Kasumi-1 (cell line): ENCODE measurements around the gene MARCHF9.
"Not testable (repeated sequence)": the region's sequence is repeated elsewhere in the genome, so short reads cannot be mapped to it uniquely, and the experiment has no call there.

Source experiments
- DNase-seq, 2 experiments: peaks; one replicate each; lab custom pipeline; 2025; lab: John Stamatoyannopoulos, UW

Gene MARCHF9

DNA sequence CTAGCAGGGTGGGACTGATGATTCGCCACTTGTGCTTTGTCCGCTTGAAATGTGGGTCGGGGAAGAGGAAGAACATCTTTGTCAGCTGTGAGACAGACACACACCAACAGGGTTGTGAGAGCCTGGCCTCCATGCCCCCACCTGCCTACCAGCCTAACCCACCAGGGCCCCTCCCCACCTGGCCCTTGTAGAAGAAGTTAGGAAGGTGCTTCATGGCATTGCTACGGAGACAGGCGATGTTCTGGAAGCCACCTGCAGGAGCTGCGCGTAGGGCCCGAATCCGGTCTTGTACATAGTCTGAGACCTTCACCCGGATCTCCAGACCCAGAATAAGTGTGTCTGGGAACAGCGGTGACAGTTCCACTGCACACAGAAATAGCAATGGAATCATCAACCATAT is 14.7 kb downstream of the MARCHF9 start:
- no peak for DNase-seq

DNA sequence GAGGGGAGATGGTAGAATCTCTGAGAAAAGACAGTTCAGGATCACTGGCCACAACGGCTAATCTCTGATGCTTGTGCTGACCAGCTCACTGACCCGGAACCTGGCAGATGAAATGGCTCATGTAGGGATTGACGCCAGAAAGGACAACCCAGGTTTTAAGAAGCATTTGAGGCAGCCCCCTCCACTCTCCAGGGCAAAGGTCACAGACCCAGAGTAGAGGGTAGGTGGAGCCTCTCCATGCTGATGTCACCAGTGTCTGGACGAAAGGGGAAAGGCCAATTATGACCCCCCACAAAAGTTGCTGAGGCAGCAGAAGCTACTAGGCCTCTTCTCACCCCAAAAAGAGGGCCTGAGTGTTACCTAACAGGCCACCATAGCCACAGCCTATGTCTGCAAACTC is 15.8 kb downstream of the MARCHF9 start:
- DNase-seq, result no peak

DNA sequence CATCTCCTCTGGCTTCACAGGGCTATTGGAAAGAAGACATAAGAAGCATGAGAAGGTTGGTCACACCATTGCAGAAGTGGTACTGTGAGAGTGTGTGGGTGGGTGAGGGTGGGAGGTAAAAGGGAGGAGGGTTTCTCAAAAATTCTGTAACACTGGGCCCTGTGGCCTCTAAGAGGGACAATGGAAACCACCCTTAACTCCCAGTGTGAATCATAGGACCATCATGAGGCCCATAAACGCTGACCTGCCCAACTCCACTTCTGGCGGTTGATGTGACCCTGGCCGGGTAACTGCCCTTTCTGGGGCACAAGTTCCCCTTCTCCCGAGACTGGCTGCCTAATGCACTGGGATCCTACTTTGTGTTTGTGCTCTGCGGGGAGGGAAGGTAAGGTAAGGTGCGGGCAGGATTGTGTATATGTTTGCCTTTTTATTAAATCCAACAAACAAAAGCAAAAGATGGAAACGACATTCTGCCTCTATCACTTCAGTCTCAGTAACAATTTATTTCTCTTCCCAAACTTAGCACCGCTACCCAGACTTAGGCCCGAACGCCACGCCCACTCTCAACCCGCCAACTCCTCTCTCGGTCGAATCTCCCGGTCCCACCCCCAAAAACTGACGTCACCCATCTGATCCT is 16.5 kb downstream of the MARCHF9 start:
- DNase-seq, result peak; percentile 95 to 96

DNA sequence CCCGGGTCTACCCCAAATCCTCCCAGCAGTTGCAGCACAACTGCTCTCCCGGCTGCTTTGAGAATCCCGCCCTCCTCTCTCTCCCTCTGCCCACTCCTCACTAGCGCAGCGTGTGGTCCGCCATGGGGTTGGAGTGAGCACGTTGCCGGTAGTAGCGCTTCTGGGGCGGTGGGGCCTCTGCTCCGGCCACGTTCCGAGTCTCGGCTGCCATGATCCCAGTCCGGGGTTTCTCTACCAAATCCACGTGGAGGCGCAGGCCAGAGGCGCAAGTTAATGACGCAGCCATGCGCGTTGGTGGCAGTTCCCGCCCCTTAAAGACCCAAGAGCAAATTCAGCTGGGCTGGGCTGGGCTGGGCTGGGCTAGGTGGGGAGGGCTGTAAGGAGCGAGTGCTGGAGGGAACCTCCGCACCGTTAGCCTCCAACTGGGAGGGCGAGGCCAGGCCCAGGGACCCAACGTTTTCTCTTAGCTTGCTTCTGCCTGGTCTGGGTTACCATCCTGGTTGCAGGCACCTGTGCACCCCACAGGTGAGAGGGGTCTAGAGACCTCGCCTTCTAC is 17.0 kb downstream of the MARCHF9 start, which contains the start of gene METTL1:
Gene METTL1, minus strand, starts transcription at position 233 of the 556 bp plus-strand sequence. Its CDS starts 22 bp downstream, at position 211.
- peak; percentile 92 to 93 for DNase-seq

DNA sequence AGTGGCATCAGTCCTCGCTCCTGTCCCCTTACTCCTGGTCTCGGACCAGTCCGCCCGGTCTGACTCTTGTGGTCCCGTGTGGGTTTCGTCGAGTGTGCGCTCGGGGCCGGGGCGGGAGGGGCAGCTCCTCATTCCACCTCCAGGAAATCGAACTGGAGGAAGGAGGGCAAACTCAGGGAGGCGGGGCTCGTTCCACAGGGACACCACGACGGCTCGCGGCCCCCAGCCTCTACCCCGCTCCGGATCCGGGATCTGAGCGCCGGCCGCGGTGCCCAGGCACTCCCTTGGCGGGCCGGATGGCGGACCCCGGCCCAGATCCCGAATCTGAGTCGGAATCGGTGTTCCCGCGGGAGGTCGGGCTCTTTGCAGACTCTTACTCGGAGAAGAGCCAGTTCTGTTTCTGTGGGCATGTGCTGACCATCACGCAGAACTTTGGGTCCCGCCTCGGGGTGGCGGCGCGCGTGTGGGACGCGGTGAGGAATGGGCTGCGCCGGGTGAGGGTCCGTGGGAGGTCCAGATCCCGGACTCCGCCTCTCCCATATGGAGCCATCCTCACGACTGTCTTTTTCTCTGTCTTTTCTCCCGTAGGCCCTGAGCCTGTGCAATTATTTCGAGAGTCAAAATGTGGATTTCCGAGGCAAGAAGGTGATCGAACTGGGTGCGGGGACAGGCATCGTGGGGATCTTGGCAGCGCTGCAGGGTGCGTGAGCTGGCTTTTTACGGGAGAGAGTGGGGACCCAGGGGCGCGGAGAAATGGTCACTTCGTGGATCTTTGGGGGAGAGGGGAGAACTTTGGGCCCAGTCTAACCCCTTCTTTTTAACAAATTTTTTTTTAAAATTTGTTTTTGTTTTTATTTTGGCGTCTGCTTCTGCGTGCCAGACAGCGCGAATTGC is 17.8 kb downstream of the MARCHF9 start, which contains the start of gene EEF1AKMT3:
Gene EEF1AKMT3, plus strand, starts transcription at position 186 of the 894 bp plus-strand sequence. Its CDS starts 111 bp downstream, at position 297.
- peak; percentile 51 to 54 for DNase-seq

DNA sequence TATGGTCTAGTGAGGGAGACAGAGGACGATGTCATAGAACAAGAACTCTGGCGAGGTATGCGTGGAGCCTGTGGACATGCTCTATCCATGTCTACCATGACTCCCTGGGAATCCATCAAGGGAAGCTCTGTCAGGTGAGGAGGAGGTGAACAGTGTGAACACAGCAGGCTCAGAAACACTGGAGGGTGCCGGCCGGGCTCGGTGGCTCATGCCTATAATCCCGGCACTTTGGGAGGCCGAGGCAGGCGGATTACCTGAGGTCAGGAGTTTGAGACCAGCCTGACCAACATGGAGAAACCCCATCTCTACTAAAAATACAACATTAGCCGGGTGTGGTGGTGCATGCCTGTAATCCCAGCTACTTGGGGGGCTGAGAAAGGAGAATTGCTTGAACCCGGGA is 19.7 kb downstream of the MARCHF9 start:
- not testable (repeated sequence) for DNase-seq

DNA sequence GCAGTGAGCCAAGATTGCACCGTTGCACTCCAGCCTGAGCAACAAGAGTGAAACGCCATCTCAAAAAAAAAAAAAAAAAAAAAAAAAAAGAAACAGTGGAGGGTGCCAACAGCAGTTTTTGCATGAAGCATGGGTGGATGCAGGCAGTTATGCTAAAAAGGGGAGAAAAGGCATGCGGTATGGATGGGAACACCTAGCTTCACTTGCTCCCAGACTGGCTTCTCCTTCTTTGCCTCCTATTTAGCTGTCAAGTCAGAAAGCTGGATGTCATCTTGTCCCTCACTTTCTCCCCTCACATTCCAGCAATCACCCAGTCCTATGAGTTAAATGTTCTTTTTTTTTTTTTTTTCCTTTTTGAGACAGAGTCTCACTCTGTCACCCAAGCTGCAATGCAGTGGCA is 20.1 kb downstream of the MARCHF9 start:
- DNase-seq, result no peak

DNA sequence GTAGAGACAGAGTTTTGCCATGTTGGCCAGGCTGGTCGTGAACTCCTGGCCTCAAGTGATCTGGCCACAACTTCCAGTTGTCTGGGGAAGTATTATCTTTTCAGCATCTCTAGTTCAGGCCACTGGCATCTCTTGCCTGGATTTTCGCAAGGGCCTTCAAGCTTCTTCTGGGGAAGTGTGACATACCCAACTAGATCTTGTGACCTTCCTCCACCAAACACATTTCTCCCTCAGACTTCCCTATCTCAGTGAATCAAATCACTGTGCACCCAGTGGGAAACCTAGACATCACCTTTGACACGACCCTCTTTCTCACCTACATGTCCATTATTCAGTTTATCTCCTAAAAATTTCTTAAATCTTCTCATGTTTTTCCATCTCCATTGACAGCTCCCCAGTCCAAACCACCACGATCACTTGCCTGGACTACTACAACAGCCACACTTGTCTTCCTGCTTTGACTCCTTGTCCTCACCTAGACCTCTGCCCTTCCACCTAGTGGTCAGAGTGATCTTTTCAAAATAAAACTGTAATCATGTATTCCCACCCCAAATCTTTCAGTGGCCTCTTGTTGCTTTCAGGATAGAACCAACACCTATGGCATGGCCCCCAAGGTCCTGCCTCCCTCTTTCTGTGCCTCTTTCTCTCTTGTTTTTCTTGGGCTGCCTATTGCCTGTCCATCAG is 20.8 kb downstream of the MARCHF9 start:
- peak in 1 of 2 experiments; percentile 10 for DNase-seq

DNA sequence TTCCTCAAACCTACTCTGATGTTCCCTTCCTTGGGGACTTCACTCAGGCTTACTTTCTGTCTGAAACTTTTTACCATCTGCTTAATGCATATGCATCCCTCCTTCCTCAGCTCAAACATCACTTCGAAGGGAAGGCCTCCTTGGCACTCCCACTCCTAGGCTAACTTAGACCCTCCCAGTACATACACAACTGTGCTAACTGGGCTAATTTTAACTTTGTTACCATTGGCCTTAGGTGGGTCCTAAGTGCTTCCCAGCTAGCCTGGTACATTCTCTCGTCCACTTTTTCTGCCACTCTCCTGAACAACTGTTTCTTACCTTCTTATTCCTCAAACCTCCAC is 21.3 kb downstream of the MARCHF9 start:
- DNase-seq, result no peak

DNA sequence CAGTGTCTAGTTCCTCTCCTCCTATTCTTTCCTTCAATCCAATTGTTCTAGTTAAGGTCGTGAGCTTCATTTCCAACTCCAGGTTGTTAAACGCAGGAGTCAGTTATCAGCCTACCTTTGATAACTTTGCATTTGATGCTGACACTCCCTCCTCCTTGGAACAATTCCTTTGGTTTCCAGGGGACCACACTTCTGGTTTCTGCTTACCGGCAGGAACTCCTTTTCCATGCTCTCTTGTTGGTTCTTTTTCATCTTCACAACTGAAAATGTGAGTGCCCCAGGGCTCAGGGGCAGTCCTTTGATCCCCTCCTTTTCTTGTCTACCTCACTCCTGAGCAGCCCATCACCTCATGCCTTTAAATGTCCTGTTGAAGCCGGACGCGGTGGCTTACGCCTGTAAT is 22.5 kb downstream of the MARCHF9 start:
- no peak for DNase-seq

DNA sequence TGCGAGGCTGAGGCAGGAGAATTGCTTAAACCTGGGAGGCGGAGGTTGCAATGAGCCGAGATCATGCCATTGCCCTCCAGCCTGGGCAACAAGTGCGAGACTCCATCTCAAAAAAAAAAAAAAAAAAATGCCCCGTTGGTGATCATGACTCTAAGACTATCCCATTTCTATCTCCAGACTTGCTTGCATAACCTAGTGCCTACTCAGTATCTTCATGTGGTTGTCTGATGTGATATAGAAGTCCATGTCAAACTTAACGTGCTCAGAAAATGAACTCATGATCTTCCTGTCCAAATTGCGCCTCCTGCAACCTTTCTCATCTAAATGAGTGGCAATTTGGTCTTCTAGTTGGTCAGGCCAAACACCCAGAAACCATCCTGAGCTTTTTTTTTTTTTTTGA is 23.0 kb downstream of the MARCHF9 start:
- no peak for DNase-seq

DNA sequence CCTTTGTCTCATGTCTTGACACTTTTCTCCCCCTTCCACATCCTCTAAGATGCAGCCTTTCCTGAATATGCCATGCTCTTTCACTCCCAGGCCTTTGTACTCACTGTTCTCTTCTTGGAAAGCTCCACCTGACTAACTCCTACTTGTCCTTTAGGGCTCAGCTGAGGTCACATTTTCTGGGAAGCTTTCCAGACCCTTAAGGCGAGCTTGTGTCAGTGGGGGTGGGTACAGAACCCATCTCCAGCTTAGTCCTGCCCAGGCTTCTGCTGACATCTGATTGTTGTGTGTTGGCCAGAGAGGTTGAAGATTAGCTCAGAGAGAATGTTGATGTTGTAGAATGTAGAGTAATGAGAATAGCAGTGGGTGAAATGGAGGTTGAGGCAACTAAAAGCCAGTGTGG is 24.8 kb downstream of the MARCHF9 start:
- no peak for DNase-seq

DNA sequence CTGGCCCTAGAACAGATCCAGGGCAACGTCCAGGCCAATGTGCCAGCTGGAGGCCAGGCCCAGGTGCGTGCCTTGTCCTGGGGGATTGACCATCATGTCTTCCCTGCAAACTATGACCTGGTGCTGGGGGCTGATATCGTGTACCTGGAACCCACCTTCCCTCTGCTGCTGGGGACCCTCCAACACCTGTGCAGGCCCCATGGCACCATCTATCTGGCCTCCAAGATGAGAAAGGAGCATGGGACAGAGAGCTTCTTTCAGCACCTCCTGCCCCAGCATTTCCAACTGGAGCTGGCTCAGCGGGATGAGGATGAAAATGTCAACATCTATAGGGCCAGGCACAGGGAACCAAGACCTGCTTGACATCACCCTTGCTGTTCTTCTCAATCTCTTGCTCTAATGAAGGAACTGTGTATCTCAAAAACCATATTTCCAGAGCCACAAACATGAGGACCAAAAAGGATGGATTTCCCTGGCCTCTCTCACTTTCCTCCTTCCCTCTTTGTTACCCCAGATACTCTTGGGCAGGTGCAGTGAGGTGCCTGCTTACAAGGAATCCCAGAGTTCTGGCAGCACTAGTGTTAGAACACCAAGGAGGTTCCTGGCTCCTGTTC is 25.5 kb downstream of the MARCHF9 start:
- no peak for DNase-seq

DNA sequence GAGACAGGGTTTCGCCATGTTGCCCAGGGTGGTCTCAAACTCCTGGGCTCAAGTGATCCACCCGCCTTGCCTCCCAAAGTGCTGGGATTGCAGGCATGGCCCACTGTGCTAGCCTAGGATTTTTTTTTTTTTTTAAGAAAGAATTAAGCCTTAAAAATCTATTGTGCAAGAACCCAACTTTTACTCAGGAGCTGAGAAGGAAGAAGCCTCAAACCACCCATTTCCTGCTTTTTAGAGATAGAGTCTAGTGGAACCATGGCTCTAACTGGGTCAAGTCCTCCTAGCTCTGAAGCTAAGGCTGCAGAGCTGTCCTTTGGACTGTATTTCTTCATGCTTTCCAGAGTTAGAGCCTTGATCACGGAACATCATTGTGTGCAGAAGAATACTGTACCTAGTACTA is 26.3 kb downstream of the MARCHF9 start:
- DNase-seq, result peak; percentile 34 to 50

DNA sequence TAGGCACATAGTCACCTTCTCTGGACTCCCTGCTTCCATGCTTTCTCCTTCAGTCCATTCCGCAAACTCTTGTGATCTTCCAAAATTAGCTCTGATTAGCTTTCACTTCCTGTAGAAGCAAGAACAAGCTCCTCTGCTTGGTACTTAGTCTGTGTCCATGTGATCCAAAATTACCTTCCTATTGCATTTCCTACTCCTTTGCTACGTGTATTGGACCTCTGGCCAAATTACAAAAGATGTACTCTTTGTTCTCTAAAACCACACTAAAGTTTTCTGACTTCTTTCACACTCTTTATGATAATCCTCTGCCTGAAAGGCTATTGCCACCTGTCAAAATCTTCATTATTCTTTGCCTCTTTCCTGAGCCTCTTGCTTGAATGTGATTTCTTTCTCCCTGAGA is 26.9 kb downstream of the MARCHF9 start:
- no peak for DNase-seq

DNA sequence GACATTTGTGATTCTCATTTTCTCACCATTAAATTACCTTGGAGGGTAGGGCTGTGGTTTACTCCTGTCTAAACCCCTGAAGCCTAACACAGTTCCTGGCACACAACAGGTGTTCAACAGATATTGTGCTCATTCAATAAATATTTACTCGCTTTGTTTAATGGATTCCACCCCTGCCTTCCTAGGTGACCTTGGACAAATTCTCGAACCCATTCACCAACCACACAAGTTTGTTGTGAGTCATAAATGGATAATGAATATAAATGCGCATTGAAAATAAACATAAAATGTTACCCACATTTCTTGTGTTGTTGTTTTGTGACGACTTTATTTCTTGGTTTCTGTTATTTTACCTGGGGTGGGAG is 27.3 kb downstream of the MARCHF9 start:
- DNase-seq, result no peak

DNA sequence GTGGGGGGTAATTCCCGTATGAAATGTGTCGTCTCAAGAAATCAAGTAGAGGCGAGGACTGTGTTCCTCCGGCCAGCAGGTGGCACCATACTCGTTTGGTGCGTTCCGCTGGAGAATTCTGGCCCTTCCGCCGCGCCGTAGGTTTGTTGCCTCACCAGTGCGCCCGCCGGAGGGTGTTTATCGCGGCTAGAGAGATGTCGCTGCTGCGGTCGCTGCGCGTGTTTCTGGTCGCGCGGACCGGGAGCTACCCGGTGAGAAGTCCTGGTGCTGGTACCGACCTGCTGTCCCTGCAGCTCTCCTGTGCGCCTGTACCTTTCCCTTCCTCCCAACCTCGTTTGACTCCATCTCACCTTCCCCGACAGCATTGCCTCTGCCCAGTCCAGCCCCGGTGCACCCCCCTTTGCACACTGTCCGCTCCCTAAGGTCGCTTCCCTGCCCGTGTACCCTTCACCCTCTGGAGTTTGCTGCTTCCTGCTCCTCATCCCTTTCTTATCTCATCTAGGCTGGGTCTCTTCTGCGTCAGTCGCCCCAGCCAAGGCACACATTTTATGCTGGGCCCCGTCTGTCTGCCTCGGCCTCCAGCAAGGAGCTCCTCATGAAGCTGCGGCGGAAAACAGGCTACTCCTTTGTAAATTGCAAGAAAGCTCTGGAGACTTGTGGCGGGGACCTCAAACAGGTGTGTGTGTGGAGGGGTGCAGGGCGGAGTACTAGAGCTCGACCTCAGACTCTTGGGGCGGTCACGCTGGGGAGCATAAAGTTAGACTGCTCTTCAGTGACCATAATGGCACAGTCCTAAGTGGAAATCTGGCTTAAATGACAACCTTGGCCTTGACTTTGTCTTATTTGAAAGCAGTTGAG is 27.9 kb downstream of the MARCHF9 start, which contains the start of gene TSFM:
Gene TSFM, plus strand, starts transcription at position 180 of the 858 bp plus-strand sequence. Its CDS starts 15 bp downstream, at position 195.
- peak; percentile 95 to 96 for DNase-seq

DNA sequence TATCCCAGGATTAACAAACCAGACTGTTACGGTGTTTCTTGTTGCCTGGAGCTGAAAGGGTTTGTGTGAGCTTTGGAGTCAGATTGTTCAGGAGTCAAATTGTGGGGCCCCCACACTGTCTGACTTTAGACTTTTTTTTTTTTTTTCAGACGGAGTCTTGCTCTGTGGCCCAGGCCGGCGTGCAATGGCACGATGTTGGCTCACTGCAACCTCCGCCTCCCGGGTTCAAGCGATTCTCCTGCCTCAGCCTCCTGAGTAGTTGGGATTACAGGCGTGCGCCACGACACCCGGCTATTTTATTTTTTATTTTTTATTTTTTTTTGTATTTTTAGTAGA is 28.5 kb downstream of the MARCHF9 start:
- no peak for DNase-seq

DNA sequence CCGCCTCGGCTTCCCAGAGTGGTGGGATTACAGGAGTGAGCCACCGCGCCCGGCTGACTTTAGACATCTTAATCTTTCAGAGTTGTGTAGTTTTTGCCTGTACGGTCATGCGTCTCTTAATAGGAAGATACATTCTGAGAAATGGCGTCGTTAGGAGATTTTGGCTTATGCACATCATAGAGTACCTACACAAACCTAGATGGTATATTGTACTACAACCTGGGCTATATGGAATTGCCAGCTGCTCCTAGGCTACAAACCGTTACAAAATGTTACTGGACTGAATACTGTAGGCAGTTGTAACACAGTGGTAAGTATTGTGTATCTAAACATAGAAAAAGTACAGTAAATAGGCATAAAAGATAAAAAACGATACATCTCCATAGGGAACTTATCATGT is 29.0 kb downstream of the MARCHF9 start:
- DNase-seq, result no peak

DNA sequence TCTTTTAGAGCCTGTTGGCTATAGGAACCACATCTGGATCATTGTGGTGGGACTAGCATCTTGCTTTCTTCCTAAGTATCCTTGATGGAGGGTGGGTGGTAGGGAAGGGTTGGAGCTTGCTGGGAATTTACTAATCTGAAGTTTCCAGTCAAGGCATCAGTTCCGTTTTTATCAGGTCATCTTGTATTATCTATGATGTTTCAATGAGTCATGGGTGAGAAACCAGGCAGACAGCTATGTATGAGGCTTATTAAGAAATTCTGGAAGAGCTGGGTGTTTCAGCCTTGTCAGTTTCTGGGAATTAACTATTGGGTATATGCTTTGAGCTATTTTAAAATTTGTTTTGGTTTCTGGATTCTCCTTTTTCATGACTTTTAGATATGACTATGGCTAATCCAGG is 39.0 kb downstream of the MARCHF9 start:
- no peak for DNase-seq

DNA sequence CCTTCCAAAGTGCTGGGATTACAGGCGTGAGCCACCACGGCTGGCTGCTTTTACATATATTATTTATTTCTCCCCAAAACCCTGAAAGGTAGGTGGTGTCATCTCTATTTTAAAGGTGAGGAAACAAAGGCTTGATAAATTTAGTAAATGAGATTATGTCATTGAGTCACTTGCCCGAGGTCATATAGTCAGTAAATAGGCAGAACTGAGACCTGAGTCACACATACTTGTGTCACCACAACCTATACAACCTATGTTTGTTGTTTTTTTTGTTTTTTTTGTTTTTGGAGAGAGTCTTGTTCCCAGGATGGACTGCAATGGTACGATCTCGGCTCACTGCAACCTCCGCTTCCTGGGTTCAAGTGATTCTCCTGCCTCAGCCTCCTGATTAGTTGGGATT is 40.5 kb downstream of the MARCHF9 start:
- DNase-seq, result no peak
